ENCODE results near the gene SCFD2.
"Not testable (repeated sequence)": the region's sequence is repeated elsewhere in the genome, so short reads cannot be mapped to it uniquely, and the experiment has no call there.

Gene SCFD2

DNA sequence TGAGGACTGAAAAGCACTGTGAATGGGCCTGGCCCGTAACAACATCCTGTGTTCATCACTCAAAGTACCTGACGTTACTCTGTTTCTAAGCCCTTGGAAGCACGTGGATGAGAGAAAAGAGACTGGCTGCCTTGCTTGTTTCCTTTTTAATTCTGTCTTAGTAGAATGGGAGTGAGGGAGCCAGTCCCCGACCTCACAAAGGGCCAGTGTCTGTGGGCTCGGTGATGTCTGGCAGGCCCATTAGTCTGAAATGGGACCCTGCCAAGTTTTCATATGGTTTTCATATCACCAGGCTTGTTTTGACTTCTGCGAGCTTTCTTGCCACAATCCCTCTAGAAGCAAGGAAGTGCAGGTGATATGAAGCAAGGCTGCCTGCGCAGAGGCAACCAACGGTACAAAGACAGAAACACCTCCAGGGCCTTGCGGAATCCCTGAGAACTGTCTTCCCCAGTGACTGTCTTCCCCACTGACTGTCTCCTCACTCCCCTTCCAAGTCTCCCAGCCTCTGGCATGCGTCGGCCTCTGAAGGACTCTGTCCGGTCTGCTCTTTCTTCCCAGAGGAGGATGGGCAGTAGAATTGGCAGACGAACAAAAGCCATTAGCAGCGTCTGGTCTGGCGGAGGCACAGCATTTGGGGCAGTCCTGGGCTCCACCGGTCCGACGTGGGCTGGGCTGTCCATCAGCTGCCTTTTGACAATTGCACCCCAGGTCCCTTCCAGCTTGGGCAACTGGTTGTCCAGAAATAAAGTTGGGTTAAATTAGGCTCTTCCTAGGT lies 524.0 kb downstream of the SCFD2 start:
- no peak for DNase-seq (ENCODE audit: extremely low read depth in 1 of 2, low read depth in 1 of 2)

- no peak for DNase-seq (ENCODE audit: extremely low read depth in 1 of 2, low read depth in 1 of 2)
These were observed 525.1 kb downstream of the SCFD2 start for GRCh38 chr4:52840531-52841370.

- no peak for DNase-seq (ENCODE audit: extremely low read depth in 1 of 2, low read depth in 1 of 2)
These were observed 526.9 kb downstream of the SCFD2 start for GRCh38 chr4:52838729-52839586.

- DNase-seq (ENCODE audit: extremely low read depth in 1 of 2, low read depth in 1 of 2), result no peak
These were observed 527.9 kb downstream of the SCFD2 start for GRCh38 chr4:52837716-52838558.

GRCh38 chr4:52836678-52837077 lies 529.2 kb downstream of the SCFD2 start:
- no peak for DNase-seq (ENCODE audit: extremely low read depth in 1 of 2, low read depth in 1 of 2)

- DNase-seq (ENCODE audit: extremely low read depth in 1 of 2, low read depth in 1 of 2), result no peak
These were observed 529.7 kb downstream of the SCFD2 start for GRCh38 chr4:52836120-52836519.

GRCh38 chr4:52834641-52835456 lies 531.0 kb downstream of the SCFD2 start:
- not testable (repeated sequence) for DNase-seq (ENCODE audit: extremely low read depth in 1 of 2, low read depth in 1 of 2)

DNA sequence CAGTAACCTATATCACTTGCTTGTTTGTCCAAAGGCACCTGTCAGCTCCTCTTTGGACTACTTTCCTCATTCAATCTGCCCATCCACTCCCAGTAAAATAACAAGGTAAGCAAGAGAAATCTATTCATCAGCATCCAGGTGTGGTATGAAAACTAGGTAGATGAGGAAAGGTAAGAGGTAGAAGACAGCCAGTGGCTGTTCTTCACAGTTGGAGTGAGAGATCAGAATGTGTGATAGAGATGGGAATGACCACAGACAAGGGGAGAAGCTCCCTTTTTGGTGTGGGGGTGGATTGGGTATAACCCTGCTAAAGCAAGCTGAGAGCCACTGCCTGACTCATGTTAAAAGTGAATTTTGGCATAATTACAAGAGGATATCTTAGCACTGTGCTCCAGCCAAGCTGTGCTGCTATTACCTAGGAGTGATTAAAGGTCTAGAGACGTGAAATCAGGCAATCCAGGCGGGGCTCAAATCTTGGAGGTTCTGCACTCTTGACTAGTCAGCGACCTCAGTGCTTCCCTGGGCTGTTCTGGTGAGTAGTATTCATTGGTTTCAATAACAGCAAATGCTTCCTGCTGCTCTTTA lies 531.8 kb downstream of the SCFD2 start:
- DNase-seq (ENCODE audit: extremely low read depth in 1 of 2, low read depth in 1 of 2), result no peak

- no peak for DNase-seq (ENCODE audit: extremely low read depth in 1 of 2, low read depth in 1 of 2)
These were observed 540.3 kb downstream of the SCFD2 start for GRCh38 chr4:52825460-52826090.

- DNase-seq (ENCODE audit: extremely low read depth in 1 of 2, low read depth in 1 of 2), result no peak
These were observed 541.0 kb downstream of the SCFD2 start for GRCh38 chr4:52824603-52825459.

GRCh38 chr4:52824270-52824602 lies 541.6 kb downstream of the SCFD2 start:
- no peak for DNase-seq (ENCODE audit: extremely low read depth in 1 of 2, low read depth in 1 of 2)

GRCh38 chr4:52823702-52824092 lies 542.2 kb downstream of the SCFD2 start:
- no peak for DNase-seq (ENCODE audit: extremely low read depth in 1 of 2, low read depth in 1 of 2)

Data from activated CD8-positive, alpha-beta memory T cell treated with anti-CD3 and anti-CD28 coated beads for 1 hour (primary cell).